DOHH2 (cell line): ENCODE measurements around the gene CCIN.

ENCODE experiments used
- EZH2phosphoT487 ChIP-seq: fragments of 200-600 bp; sonication (generic); IDR thresholded peaks from 2 replicates; pipeline ENCODE4 v1.6.1; 2017; ENCODE audit warnings: borderline replicate concordance, mild to moderate bottlenecking, antibody characterized with exemption, low read length, moderate library complexity, mixed read lengths
- TF ChIP-seq, protein P1 (sequence below): fragments of 200-600 bp; sonication (generic); IDR thresholded peaks from one replicate; pipeline ENCODE4 v1.5.1; 2014; ENCODE audit warnings: antibody characterized with exemption, mild to moderate bottlenecking, low read depth, low read length; ENCODE audit not compliant: poor library complexity, severe bottlenecking

DNA sequence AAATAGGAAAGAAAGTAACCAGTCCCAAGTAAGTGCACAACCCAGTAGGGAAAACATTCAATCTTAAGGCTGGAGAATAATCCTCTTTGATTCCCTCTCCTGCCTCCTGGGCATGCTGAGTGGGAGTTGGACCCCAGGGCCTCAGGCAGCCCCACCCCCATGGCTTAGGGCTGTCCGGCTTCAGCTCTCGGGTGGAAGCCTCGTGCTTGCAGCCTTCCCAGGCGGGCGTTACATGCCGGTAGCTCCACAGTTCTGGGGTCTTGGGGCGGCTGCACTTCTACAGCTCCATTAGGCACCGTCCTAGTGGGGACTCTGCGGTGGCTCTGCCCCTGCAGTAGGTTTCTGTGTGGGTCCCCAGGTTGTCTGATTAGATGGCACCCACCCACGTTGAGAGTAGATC, 22.5 kb upstream of the CCIN start:
- no peak for TF ChIP-seq EZH2phosphoT487
- TF ChIP-seq, protein P1, sequence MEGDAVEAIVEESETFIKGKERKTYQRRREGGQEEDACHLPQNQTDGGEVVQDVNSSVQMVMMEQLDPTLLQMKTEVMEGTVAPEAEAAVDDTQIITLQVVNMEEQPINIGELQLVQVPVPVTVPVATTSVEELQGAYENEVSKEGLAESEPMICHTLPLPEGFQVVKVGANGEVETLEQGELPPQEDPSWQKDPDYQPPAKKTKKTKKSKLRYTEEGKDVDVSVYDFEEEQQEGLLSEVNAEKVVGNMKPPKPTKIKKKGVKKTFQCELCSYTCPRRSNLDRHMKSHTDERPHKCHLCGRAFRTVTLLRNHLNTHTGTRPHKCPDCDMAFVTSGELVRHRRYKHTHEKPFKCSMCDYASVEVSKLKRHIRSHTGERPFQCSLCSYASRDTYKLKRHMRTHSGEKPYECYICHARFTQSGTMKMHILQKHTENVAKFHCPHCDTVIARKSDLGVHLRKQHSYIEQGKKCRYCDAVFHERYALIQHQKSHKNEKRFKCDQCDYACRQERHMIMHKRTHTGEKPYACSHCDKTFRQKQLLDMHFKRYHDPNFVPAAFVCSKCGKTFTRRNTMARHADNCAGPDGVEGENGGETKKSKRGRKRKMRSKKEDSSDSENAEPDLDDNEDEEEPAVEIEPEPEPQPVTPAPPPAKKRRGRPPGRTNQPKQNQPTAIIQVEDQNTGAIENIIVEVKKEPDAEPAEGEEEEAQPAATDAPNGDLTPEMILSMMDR: no peak
